Coronary artery (tissue), 2 donors: ENCODE results near the gene FYCO1.

Experiments used
- DNase-seq: peaks from one replicate; pipeline ENCODE4 v3.0.0-alpha.2; 2017; ENCODE audit warnings: low spot score
- H3K27ac ChIP-seq, 2 donors: fragments of 200-600 bp; sonication (generic); one replicate each; pipeline ENCODE4 v1.5.1; 2016 to 2019
- H3K4me3 ChIP-seq: fragments of 200-600 bp; sonication (generic); 2 replicates; pipeline ENCODE4 v1.5.1; 2016; ENCODE audit warnings: mild to moderate bottlenecking, moderate library complexity
- CTCF ChIP-seq: fragments of 200-600 bp; sonication (generic); IDR thresholded peaks from one replicate; pipeline ENCODE4 v1.5.1; 2019; ENCODE audit warnings: antibody characterized with exemption

The FYCO1 gene

DNA sequence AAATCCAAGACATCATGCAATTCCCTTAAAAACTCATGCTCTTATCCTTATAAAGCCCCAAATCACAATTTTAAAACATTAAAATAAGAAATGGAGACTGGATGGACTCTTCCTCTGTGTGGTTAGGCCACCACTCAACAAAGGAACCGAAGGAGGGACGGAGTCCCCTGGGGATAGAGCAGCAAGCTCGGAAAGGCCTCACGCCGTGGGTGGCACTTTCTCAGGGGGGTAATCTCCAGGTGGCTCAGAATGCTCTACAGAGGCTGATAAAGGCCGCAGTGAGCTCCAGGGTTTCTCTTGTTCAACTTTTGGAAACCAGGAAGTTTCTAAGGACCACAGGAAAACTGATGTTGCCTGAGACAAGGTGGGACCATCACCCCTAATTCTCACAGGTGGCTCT is 86.1 kb downstream of the FYCO1 start:
- DNase-seq, result no peak
- H3K27ac ChIP-seq, result no peak overlapping the region
- TF ChIP-seq CTCF, result no peak
- no peak overlapping the region for H3K4me3 ChIP-seq

- TF ChIP-seq CTCF, result no peak
- DNase-seq, result no peak
- Histone ChIP-seq H3K4me3 (no peak overlapping the region), H3K27ac (no peak overlapping the region)
Measured at GRCh38 chr3:45908761-45909160, 86.9 kb downstream of the FYCO1 start.

DNA sequence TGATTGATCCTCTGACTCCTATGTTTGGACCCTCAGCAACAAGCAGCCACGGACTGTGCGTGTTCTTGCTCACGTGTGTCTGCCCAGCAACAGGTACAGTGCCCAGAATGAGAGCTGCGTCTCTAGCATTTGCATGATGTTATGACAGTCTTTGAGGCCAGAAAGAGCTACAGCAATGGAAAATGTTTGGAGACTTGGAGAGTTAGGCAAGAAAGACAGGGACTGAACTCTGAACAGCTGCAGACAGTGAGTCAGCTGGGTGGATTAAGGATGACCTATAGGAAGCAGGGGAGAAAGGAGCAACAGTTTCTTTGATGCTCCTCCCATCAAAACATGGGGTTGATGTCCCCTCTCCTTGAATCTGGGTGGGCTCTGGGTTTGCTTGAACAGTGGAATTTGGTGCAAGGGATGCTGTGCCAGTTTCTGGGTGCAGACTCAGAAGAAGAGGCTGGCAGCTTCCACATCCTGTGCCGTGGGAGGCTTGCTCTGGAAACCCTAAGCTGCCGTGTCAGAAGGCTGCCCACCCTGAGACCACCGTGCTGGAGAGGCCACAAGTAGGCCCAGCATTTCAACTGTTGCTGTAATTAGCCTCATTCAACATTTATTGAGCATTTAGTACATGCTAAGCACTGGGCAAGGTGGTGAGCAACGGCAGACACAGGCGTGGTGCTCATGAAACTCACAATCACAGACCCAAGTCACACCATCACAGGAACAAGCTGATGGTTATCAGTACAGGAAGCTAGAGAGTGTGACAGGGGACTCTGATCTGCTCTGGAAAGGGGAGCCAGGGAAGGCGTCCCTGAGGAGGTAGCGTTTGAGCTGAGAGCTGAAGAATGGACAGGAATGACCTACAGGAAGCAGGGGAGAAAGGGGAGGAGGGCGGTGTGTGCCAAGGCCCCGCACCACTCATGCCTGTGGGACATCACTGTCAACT is 87.6 kb downstream of the FYCO1 start:
- Histone ChIP-seq H3K27ac (no peak overlapping the region), H3K4me3 (no peak overlapping the region)
- no peak for DNase-seq
- TF ChIP-seq CTCF, result no peak

DNA sequence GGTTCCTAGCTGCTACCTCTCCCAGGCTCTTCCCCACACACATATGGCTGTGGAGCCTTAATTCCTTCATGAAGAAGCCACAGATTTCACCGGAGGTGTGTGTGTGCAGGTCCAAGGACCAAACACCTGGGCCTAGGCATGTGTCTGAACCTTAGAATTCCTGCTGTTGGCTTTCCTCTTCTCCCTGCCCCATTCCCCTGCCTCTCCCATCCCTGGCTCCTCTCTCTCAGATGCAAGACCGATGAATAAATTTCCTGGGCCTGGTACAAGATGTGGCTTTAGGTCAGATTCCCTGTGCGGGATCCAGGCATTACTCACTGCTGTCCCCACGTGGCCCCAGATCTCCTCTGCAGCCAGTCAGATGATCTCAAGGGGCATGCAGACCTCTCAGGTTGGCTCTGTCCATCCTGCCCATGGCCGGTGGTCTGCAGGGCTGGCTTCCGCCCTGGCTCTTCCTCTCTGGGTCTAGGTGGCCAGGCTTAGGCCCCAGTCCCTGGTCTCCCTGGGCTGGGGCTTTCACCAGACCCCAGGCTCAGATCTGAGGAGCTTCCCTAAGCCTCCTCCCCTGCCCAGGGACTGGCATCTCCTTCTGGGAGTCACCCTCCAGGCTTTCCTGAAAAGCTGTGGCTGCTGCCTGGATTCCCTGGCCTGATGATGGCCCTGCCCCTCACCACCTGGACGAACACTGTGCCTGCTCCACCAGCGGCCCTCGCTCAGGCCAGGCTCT is 88.8 kb downstream of the FYCO1 start:
- TF ChIP-seq CTCF, result no peak
- no peak overlapping the region for H3K4me3 ChIP-seq
- H3K27ac ChIP-seq, result no peak overlapping the region
- no peak for DNase-seq

GRCh38 chr3:45905755-45906154 is 89.9 kb downstream of the FYCO1 start:
- no peak overlapping the region for H3K4me3 ChIP-seq
- TF ChIP-seq CTCF, result no peak
- no peak overlapping the region for H3K27ac ChIP-seq
- no peak for DNase-seq

GRCh38 chr3:45904931-45905330 is 90.7 kb downstream of the FYCO1 start:
- Histone ChIP-seq H3K27ac (no peak overlapping the region), H3K4me3 (no peak overlapping the region)
- DNase-seq, result no peak
- no peak for TF ChIP-seq CTCF
